Fibroblast of skin of left quadriceps (primary cell): ENCODE data around the gene TMUB1.

Experiments
- DNase-seq, 2 experiments: peaks; one replicate each; pipeline ENCODE4 v3.0.0-alpha.2; 2013; ENCODE audit warnings: low read depth in 2 of 2

TMUB1 gene

DNA sequence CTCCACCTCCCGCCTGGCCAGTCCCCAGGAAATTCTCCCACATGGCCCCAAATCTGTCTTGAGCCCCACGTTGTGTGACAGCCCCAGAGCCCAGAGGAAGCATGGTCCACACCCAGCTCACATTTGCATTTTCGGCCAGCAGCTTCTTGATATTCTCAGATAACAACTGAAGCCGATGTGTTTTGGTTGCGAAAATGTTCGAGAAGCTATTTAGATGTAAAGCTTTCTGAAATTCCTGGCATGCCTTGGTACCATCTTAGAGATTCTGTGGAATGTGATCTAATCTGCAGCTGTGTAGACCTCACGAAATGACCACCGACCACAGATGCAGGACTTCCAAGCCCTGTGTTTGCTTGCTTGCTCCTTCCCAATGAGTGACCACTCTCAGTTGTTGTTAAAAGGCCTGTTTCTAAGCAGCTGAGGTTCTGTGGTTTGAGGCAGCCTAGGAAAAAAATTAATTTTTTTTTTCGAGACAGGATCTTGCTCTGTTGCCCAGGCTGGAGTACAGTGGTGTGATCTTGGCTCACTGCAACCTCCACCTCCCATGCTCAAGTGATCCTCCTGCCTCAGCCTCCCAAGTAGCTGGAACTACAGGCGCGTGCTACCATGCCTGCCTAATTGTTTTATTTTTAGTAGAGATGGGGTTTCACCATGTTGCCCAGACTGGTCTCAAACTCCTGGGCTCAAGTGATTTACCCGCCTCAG, 15.1 kb downstream of the TMUB1 start:
- DNase-seq = no peak

DNA sequence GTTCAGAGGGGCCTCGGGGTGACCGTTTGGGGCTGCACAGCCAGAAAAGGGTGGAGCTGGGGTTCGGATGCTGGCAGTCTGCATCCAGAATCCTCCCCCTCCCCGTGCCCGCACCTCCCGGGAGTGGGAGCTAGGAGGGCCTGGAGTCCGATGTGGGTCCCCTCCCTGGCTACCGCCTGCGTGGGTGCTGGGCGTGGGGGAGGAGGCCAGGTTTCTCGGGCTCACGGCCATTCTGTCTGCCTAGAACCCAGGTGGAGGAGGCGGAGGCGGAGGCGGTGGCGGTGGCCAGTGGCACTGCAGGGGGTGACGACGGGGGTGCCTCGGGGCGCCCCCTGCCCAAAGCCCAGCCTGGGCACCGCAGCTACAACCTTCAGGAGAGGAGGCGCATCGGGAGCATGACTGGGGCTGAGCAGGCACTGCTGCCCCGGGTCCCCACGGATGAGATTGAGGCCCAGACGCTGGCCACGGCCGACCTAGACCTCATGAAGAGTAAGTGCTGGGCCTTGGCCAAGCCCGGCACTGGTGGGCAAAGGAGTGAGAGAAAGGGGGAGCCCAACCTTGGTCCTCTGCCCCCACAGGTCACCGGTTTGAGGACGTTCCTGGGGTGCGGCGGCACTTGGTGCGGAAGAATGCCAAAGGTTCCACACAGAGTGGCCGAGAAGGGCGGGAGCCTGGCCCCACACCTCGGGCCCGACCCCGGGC, 16.9 kb downstream of the TMUB1 start:
- DNase-seq = no peak

DNA sequence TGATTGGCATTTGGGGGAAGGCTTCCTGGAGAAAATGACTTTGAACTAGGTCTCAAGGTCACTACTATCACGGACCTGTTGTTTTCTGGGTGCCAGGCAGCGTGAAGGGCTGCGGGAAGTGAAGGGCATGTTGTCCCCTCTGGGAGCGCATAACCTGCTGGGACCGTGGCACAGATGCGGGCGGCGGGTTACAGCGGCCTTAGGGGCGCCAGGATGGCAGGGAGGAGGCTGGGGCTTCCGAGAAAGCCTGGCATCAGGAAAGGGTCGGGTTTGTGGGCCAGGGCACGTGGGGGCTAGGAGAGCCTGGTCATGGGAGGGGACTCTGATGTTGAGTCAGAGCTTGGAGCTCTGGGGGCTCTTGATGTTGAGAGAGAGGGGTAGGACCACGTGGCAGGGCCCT, 17.8 kb downstream of the TMUB1 start:
- DNase-seq = no peak

DNA sequence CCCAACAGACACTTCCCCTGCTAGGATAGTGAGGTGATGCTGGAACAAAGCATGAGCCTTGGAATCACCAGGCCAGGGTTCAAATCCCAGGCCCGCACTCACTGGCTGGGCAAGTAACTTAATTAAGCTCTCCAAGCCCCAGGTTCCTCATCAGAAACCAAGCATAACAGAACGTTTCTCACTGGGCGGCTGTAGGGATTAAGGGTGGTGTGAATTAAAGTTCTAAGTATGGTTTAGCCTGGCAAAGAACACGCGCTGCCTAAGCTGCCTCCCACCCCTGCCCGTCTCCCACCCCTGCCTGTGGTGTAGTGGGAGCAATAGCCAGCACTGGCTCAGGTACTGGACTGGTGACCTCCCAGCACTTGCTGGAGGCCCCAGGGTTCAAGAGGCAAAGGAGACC, 18.3 kb downstream of the TMUB1 start:
- no peak for DNase-seq

DNA sequence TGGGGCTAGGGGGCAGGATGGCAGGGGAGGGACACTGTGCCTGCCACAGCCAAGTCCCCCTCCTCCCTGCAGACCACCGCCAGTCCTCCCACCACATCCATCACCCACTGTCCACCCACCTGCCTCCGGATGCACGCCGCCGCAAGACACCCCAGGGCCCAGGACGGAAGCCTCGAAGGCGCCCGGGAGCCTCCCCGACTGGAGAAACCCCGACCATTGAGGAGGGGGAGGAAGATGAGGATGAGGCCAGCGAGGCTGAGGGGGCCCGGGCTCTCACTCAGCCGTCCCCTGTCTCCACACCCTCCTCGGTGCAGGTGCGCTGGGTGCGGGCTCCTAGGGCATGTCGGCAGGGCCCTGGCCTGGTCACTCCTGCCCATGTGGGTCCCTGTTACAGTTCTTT, 18.8 kb downstream of the TMUB1 start:
- DNase-seq = no peak

DNA sequence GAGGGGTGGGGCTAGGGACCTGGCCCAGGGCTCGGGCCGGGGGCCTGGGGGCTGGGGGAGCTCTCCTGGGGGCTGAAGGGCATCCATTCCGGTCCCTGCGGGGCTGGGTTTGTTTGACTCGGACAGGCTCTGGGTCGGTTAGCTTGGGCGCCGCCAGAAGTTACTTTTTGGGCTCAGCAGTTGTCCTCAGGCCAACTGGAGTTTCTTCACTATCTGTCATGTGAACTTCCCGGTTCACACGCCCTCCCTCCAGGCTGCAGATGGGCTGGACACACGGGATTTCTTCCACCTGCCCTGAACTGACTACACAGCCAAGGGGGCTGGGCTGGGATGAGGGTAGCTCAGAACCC, 20.1 kb downstream of the TMUB1 start:
- DNase-seq = no peak

DNA sequence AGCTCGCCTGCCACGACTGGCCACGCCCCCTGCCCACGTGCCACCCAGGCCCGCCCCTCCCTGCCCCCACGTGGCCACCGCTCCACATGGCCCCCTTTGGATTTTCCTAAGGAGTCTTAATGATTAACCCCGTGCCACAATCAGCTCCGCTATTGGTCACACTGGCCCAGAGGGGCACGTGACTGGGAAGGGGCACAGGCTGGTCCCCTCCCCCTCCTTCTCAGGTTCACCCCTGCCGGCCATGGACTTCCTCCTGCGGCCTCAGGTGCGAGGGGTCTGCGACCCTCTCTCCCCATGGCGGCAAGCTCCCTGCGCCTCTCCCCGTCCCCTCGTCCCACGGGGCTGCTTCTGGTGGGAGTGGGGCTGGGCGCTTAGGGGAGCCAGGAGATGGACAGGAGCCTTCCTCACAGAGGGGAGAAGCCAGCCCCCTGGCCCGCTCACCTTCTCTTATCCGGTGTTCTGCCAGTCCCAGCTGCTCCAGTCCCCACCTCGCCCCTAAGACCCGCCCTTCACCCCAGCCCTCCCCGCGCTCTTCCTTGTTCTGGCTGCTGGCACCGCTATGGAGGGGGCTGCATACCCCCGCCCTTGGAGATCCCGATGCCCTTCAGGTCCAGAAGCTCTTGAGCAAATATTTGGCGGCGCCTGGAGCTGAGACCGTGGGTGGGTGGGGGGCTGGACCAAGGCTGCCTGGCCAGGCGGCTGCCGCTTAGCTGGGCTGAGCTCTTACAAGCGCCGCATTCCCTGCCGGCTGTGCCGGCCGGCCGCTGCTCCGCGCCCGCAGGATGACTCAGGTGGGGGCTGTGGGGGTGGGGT, 20.7 kb downstream of the TMUB1 start:
- no peak for DNase-seq

DNA sequence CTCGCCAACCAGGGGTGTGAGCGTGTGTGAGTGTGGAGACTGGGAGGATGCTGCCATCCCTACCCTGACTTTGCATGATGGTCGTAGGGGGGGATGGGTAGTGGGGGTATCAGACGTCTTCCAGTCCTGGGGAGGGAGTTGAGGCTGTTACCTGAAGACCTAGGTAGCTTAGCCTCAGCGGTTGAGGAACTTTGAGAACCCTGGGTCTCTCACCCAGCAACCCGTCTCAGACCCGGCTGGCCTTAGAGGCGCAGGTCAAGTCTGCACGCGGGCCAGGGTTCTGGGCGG, 21.2 kb downstream of the TMUB1 start:
- DNase-seq = no peak

DNA sequence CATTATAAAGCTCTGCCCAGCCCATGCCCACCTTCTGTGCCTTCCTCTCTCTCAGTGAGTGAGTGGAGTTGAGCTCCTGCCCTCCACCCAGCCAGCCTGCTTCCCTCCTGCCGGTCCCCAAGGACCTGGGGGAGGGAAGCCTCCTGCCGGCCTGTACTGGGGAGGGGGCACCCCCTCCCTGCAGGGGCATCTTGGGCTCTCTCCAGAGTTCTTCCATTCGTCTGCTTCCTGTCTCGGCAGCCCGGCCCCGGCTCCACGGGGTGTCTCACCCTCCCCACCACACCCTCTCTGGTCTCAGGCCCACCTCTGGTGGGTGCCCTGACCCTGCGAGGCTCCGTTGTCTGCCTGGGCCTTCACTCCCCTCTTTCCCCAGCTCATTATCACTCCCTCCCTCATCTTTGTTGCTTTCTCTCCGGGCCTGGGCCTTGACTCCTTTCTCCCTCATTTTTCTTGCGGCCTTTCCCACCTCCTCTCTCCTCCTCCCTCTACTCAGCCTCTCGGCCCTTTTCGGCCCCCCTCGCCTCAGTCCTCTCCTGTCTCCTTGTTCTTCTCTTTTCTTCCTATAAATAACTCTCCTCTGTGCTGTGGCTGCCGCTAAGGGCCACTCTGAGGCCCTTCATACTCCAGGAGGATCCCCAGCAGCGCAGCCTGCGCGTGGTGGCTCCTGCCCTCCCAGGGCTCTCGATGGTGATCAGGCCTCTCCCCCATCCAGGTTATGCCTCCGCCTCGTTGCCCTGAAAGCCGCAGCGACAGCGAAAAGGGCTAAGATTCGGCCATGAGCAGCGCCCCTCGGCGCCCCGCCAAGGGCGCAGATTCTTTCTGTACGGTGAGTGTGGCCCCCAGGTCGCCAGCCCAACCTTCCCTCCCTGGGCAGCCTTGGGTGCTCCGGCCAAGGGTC, 21.8 kb downstream of the TMUB1 start:
- DNase-seq = no peak

DNA sequence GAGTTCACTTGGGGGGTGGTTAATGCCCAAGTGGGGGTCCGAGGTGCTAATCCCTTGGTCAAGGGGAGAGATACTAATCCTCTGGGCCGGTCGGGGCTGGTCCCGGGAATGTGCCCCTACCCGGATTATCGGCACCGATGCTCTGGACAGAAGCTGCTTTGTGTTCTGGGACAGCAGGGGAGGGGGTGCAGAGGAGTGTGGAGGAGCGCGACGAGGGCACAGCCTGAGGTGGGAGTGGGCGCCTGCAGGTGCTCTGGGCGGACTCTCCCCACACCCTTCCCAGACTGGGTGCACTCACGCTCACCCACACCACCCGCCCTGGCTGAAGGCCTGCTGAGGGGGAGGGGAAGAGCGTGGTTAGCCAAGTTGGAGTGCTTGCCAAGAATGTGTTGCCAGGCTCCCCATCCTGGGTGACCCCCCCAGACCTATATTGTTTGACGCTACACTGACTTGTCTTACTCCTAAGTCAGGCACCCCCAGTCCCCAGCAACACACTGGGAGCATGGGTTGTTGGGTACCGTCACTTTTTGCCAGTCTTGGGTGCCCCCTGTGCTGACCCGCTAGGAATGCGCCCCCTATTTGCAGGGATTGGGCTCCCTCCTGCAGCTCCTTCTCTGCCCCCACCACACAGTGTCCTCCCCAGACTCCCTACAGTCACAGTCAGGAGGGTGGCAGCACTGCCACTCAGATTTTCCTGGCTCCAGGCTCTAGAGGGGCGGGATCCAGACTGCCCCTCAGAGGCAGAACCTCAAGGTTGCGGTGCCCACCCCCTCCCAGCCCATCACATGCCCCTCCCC, 22.7 kb downstream of the TMUB1 start:
- DNase-seq = no peak

DNA sequence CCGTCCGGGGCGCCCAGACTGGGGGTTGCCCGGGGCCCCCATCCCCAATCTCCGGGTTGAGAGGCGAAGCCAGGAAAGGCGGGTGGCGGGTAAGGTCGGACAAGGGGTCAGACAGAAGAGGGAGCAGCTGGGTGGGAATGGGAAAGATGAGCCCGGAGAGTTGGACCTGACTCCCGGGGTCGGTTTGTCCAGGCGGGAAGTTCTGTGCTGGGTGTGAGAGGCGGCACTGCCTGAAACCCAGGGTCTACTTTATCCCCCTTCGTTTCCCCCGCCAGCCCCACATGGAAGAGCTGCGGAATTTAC, 23.2 kb downstream of the TMUB1 start:
- no peak for DNase-seq

DNA sequence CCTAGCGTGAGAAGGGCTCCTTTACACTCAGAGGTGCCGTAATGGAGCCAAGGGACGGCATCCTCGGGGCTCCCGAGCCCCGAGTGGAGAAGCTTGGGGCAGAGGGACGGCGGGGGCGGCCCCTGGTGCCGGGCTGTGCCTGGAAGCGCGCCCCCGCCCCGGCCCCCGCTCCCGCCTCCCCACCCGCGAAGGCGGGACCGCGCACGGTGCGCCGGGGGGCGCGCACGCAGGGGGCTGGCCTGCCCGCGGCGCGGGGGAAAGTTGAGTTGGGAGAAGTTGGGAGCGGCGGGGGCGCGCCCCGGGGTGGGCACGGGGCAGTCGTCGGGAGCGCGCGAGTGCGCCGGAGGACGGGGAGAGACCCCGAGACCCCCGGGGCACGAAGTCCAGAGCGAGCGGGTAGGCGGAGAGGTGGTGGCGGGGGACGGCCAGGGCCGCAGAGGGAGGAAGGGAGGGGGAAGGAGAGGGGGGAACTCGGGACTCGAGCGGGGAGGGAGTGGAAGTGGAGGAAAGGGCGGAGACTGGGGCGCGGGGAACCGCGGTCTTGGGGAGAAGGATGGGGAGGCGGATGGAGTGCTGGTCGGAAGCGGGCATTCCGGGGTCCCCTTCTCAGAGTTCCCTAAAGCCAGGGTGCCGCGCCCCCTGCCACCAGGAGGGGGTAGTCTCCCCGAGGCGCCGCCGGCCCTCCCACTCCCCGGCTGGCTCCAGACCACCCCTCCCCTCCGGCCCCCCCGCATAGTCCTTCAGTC, 23.8 kb downstream of the TMUB1 start, which contains the start of gene SLC4A2:
SLC4A2 (plus strand) TSS at position 223 of the 746 bp plus-strand sequence. CDS start 2,399 bp downstream, outside the sequence.
- no peak for DNase-seq

DNA sequence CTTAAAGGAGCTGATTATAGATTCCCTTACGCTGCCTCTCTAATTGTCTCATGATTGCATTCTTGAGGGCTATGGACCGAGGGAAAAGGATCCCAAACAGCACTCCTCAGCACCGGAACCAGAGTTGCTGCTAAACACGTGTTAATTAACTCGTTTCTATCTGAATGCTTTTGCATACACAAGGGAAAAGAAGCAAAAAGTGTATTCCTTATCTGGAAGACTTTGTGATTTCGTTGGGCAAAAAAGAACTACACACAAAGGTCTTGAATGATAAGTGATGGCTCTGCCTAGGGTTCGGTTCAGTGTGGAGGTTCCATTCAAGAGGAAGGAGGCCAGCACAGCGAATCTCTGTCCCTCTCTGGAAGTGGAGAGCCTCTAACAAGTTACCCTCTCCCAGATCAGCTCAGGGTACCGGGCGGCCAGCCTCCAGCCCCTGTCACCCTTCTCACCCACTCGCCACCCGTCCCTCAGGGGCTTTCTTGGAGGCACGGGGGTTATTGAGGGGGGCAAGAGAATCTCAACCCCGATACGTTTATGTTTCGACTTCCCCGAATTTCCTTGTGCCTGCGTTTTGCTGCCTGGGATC, 24.4 kb downstream of the TMUB1 start:
- no peak for DNase-seq

DNA sequence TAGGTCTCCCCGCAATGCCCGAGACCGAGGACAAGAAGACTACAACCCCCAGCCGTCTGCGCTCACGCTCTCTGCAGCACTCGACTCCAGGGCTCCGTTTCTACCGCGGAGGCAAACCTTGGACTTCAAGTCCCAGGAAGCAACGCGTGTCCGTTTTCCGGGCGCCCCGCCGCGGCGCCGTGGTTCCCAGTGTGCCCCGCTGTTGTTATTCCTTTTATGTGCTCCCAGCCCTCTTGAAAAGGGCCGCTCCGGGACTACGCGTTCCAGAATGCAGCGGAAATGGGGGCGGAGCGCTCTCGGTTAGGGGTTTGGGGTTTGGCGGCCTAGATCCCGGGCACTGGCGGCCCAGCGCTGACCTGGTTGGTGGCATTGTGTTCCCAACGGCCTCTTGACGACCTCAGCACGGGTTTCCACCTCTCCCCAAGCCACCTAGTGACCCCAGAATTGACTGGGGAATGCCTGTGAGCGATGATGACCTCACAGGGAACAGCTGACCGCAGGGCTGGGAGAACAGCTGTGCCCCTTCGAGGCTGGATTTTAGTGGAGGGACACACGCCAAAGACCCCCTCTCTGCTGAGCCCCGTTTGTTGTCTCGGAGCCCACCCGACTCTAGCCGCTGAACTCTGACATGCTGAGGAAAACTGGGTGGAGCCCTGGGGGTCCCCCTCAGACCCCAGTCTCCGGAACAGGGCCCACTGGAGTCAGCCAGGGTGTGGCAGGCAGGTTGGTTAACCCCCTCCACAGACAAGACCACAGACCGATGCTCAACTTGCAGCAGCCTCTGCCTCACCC, 25.1 kb downstream of the TMUB1 start:
- DNase-seq = peak; percentile 99 to 100

DNA sequence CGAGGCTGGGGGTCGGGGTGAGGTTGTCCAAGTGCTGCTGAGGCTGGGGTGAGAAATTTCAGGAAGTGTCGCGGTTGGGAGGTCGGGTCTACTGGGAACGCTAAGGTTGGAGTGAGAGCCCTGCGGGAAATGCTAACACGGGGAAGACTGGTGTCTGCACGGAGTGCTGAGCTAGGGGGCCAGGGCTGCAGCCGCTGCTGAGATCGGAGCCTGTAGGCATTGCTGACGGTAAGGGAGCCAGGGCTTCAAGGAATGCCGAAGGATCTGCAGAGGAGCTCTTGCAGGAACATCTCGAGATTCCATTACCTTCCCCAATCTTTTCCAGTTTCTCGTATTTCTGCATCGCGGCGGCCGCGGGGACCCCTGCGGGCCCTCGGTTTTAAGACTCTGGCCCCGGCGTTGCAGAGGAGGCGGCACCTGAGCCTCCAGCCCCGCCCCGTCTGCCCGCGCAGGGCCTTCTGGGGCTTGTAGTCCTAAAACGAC, 25.7 kb downstream of the TMUB1 start, which contains the start of gene CDK5:
CDK5 (minus strand) TSS at position 392 of the 483 bp plus-strand sequence; CDS start at position 343, 49 bp downstream.
- no peak for DNase-seq

DNA sequence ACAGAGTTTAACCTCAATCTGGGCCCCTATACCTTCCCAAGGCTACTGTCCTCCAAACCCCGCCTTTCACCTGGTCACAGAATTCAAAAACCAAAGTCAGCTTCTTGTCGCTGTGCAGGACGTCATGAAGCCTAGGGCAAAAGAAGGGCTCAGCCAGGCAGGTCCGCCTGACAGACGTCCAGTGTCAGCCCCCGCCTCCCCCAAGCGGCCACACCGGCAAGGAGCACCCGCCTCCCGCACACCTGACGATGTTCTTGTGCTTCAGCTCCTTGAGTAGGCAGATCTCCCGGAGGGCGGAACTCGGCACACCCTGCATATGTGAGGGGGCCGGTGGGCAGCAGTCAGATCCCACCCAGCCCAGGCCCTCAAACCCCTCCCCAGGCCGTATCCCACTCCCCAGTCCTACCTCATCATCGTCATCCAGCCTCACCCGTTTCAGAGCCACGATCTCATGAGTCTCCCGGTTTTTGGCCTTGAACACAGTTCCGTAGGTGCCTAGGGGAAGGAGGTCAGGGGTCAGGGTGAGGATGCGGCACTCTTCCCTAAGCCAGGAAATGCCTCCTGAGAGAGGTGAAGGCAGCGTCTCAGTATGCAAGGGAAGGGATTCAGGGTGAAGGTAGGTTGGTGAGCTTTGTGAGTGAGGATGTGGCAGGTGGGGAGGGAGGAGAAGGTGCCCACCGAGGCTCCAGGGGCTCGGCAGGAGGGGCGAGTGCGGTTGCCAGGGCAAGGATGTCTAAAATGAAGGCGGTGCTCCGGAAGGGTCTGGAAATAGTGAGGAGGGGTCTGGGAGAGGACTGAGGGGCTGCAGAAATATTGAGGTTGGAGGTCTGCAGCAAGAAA, 26.4 kb downstream of the TMUB1 start:
- no peak for DNase-seq

DNA sequence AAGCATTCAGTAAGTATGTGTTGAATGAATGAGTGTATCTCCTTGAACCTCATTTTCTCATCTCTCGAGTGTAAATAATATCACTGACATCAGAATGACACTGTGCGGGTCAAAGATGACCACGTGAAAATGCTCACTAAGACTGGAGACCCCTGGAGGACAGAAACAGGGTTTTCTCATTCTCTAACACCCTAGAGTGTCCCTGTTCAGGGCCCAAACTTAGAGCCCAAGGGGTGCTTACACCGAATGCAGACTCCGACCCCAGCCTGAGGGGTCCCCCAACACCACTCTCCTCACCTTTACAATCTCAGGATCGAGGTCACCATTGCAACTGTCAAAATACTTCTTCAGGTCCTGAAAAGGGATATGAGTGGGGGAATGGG, 27.0 kb downstream of the TMUB1 start:
- DNase-seq = no peak

DNA sequence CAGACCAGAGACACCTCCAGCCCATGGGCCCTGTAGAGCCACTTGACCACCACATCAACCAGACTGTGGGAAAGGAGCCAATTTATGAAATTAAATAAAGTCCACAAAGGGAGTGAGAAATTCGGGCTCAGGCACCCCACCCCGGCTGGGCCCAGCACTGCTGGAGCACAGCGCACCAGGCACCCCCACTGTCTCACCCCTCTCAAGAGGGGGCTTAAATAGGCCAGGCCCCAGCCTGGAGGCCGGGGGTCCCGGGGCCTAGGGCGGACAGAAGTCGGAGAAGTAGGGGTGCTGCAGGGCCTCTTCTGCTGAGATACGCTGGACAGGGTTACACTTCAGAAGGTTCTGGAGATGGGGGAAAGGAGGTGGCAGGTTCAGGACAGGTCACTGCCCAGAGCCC, 29.5 kb downstream of the TMUB1 start:
- DNase-seq = no peak
